GM10847 (cell line): ENCODE data around the gene MAN1C1.

Experiments
- POLR2A ChIP-seq: IDR thresholded peaks from 2 replicates; pipeline ENCODE4 v1.6.1; 2011; ENCODE audit not compliant: insufficient read length; ENCODE audit errors: extremely low read depth

Gene MAN1C1

GRCh38 chr1:25799935-25800702, 183.5 kb downstream of the MAN1C1 start, which contains the start of gene SELENON:
TSS of gene SELENON (plus strand) at chr1:25800193. CDS start at chr1:25800231, 38 bp downstream.
- TF ChIP-seq POLR2A = no peak

- TF ChIP-seq POLR2A = no peak
Measured at GRCh38 chr1:25800703-25801377, 184.2 kb downstream of the MAN1C1 start.

- TF ChIP-seq POLR2A = no peak
Measured at GRCh38 chr1:25802915-25803314, 186.3 kb downstream of the MAN1C1 start.

GRCh38 chr1:25803368-25803767, 186.8 kb downstream of the MAN1C1 start:
- no peak for TF ChIP-seq POLR2A

- no peak for TF ChIP-seq POLR2A
Measured at GRCh38 chr1:25804244-25804963, 187.8 kb downstream of the MAN1C1 start.

GRCh38 chr1:25804964-25805862, 188.6 kb downstream of the MAN1C1 start:
- no peak for TF ChIP-seq POLR2A

GRCh38 chr1:25805863-25806225, 189.3 kb downstream of the MAN1C1 start:
- no peak for TF ChIP-seq POLR2A

GRCh38 chr1:25806418-25806817, 189.8 kb downstream of the MAN1C1 start:
- no peak for TF ChIP-seq POLR2A

GRCh38 chr1:25807480-25808390, 191.1 kb downstream of the MAN1C1 start:
- no peak for TF ChIP-seq POLR2A

GRCh38 chr1:25808481-25809244, 192.1 kb downstream of the MAN1C1 start:
- no peak for TF ChIP-seq POLR2A

- no peak for TF ChIP-seq POLR2A
Measured at GRCh38 chr1:25809283-25809926, 192.8 kb downstream of the MAN1C1 start.

GRCh38 chr1:25809929-25810328, 193.3 kb downstream of the MAN1C1 start:
- TF ChIP-seq POLR2A = no peak
